Stimulated activated CD4-positive, alpha-beta T cell treated with anti-CD3 and anti-CD28 coated beads, Interleukin-2, amount 100 ng/mL, for 24 hours (primary cell): Measurements from ENCODE around the gene CARD11.
A peak's percentile ranks its signal among the peaks of the same experiment; 100 is the strongest.

Experiments used
- DNase-seq, 2 donors: peaks; one replicate each; pipeline ENCODE4 v3.0.0-alpha.2; 2020

CARD11 gene

DNA sequence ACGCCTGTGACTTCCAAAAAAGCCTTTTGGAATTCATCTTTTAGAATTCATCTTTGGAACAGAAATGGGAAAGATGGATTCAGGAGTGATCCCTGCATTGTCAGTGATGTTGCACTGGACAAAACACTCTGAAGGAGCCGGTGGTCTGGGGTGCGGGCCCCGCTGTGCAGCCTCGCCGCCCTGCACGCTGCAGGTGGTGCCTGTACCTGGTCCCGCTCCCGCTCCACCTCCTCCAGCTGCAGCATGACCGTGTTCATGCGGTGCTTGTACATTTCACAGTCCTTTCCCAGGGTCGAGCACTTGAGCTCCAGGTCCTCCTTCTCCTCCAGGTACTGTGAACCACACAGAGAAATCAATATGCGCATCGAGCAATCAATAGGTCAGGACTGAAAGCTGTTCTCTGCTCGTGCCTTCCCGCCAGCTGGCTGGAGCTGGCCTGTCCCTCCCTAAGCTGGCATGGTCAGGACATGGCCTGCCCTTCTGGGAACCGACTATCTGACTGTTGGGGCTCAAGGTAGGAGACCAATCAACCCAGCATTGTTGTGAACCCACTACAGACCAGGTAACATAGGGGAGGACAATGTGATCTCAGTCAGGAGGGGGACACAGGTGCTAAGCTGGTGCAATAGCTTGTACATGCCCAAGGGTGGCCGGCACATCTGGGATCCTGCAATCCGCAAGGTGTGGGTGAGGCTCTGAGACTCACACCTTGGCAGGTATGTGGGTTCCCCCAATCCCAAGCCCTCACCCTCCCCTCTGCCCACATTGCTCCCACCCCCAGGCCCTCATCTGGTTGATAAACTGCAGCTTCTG is 105.8 kb downstream of the CARD11 start:
- DNase-seq = no peak

DNA sequence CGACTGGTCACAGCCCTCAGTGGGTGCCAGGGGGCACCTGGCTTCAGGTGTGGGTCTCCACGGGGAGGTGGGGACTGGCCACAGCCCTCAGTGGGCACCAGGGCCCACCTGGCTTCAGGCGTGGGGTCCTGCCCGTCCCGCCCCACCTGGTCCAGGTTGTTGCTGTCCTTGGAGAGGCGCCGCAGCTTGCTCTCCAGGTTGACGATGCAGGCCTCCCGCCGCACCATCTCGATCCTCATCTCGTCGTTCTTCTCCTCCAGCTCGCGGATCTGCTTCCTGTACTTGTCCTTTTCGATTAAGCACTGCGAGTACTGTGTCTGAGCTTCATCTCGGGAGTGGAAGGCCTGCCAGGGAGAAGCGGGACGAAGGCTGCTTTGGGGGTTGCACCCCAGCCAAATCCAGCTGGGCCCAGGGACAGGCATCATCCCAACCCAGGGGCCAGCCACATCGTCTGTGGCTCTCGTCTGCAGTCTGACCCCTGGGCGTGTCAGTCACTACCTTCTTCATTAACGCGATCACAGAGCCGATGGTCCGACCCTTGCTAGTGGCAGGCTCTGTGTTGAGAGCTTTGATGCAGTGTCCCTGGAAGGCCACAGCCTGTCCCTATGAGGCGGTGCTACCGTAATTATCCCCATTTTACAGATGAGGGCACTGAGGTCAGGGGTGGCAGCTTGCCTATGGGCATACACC is 106.6 kb downstream of the CARD11 start:
- no peak for DNase-seq

DNA sequence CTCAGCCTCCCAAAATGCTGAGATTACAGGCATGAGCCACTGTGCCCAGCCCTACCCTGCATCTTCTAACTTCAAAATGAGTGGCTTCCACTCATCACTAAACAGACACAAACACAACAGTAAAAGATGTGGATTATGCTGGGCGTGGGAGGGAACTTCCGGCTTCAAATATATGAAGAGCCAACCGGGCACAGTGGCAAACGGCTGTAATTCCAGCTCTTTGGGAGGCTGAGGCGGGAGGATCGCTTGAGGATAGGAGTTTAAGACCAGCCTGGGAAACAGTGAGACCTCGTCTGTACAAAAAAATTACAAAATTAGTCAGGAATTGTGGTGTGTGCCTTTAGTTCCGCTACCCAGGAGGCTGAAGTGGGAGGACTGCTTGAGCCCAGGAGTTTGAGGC is 107.4 kb downstream of the CARD11 start:
- no peak for DNase-seq

DNA sequence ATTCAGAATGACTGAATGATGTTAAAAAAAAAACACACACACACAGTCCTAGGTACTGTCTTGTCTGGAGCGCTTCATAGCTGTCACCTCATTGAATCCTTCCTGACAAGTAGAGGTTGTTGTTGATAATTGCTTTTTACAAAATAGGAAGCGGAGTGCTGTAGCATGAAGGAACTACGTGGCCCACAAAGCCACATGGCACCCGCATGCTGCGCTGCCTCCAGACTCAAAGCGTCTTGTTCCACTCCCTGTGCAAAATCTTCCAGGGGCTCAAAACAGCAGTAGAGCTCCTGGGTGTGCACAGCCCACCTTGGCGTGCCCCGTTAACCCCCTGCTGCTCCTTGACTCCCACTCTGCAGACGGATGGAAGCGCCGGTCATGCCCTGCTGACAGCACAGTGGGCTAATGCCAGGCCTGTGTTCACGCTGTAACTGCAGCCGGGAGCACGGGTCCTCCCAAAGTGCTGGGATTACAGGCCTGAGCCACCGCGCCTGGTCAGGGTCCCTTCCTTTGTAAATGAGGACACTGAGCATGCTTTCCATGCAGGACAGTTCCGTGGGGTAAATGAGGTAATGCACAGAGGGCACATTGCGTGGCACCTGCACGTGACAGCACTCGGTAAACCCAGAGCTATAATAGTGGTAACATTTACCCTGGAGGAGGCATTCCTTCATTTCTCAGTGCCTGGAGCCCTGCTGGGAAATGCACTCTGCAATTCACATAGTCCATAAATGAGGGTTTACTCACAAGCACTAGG is 108.5 kb downstream of the CARD11 start:
- no peak for DNase-seq

DNA sequence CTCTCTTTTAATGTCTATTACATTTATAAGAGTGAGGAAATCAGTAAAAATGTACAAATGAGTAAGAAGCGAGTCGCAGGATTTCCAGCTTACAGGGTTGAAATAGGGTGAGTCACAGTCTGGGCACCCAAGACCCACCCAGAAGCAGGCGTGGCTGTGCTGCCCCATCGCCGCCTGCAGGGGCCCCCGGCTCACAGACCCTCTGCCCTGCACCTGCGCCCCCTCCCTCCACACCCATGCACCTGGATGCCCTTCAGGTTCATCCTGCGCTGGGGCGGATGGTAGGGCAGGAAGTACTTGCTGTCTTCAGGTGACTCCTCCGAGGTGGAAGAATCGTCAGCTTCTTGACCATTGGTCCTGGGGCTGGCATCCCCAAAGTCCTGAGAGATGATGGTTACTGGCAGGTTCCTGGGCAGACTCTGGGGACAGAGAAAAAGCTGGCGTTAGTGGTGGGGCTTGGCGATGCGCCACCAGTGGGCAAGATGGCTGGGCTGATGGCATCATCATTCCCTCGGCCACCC is 109.4 kb downstream of the CARD11 start:
- peak; percentile 33 to 39 for DNase-seq

DNA sequence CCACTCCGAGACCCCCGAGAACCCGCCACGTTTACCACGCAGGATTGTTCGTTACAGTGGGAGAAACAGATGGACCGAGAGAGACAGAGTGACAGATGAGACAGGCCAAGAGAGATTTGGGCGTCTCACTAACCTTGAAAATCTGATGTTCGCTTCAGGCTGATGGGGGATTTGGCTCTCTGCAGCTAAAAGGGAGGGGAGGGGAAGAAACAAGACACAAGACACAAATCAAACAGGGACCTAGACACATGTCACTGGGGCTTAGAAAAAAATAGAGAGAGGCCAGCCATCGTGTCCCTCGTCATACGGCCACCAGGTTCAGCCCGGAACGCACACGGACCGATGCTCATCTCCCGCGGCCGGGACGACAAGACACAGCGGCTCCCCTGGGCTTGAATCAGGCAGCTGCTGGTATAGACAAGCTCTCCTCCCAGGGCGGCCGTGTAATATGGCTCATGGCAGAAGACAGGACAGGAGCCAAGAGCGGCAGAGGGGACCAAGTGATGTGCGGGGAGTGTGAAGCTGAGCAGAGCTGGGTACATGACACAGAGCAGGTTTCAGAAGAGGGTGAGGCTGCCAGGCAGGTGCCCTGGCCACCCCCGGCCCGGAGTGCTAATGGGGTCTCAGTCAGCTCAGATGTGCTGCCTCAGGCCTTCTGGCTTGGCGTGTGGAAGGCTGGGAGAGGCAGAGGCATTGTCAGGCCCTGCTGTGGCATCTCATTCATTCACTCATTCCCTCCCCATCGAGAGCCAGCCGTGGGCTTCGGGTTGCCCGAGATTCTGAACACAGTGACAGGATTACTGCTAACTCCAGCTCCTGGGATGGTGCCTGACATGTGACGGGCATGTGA is 111.0 kb downstream of the CARD11 start:
- DNase-seq = no peak

DNA sequence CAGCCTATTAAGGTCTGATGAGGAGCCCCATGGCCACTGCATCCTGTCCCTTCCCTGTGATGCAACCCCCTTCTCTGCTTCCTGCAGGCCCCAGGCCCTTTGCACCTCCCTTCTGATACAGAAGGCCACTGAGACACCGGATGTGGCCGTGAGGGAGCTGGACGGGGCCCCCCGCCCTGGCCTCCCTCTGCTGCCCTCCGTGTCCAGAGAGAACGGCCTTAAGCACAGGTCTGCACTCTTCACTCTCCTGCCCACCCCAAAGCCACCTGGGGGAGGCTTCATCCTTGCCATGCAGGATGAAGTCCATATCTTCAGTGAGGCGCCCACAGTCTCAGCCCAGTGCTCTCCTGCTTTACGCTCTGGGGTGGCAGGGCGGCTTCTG is 112.6 kb downstream of the CARD11 start:
- no peak for DNase-seq

DNA sequence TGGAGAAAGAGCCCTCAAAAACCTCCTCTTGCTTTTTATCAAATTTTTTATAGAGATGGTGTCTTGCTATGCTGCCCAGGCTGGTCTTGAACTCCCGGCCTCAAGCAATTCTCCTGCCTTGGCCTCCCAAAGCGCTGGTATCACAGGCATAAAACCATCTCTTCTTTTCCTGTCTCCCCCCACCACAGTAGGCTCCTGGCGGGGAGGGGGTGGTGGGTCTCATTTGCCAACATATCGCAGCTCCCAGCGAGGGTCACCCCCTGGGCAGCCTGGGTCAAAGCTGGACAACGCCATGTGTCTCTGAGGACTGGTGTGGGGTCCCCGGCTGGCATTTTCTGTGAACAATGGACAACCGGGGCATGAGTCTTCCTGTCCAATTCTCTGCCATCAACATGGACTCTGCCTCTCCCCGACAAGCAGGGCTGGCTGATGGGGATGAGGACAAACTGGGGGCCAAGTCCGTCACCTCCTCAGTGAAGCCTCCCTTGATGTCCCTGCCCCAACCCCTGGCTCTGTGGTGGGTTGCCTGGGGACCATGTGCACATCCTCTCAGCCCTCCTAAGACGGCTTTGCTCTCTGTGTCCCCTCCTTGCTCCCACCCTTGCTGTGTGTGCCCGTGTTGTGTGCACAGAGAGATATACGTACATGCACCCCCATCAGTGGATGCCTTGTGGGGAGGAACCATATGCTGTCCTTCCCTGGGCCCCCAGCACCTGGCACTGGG is 113.2 kb downstream of the CARD11 start:
- DNase-seq = no peak

DNA sequence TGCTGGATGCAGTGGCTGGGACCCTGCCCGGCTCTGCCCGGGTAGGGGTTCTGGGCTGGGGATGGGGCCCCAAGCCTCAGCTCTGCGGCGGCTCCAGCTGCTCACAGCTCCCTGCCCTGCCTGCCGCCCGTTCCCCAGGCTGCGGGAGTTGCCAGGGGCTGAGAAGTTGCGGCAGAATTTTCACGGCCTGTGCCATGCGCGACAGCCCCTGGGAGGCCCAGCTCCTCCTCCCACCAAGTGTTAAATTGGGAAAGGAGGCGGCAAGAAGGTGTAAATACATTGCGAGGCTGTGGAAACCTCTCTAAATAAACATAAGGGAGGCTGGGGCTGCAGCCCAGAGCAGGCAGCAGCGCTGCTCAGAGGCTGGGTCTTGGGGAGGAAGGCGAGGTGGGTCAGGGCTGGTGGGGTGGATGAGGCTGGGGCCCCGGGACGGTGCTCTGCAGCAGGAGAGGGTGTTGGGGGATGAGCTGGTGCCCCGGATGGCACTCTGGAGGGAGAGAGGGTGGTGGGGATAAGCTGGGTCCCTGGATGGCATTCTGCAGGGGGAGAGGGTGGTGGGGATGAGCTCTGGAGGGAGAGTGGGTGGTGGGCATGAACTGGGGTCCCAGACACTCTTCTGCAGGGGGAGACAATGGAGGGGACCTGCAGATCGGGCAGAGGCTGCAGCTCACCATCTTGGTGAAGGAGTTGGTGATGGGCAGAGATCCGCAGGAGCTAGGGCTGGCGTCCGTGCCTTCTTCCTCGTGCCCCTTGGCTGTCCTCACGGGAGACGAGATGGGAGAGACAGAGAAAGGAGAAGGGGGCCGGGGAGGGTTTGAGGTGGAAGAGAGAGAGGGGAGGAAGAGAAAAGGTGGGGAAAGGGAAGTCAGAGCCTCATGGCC is 114.1 kb downstream of the CARD11 start:
- DNase-seq = no peak

DNA sequence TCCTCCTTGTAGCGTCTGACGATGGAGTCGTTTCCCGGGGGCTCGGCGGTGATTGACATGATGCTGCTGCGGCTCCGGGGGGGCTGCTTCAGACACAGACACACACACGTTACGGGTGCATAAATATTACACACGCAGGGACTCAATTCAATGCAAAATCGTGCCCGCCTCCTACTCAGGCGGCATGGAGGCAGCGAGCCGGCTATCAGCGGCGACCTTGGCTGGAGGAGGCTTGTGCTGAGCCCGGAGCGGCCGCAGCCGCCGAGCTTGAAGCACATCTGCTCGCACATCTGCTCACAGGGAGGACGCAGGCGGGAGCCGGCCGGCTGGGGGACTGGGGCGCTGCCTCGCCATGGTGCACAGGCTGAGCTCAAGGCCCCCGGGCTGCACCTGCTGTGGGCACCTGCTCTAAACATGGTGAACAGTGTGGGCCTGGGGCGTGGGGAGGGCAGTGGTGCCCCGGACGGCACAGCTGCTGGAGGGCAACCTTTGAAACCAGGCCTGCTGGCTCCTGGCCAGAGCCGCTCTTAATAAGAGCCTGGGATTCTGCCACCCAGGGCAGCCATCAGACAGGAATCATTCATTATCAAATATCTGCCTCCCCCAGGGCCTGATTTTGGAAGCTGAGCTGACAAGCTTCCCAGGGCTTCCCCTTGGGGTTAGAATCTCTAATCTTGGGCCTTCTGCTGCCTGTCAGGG is 114.9 kb downstream of the CARD11 start:
- DNase-seq = no peak

DNA sequence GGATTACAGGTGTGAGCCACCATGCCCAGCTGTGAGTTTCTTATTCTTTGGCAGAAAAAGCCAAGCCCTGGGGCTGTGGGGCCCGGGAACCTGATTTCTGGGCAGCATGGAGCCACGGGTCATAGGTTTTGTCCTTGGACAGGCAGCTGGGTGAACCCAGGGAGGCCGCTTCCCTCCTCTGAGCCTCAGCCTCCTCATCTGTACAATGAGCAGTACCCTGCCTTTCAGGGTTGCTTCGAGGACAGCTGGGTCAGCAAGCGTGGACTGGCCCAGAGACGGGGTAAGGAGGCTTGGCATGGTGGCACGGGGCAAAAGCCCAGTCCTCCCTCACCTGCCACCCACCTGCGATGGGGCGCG is 115.4 kb downstream of the CARD11 start:
- no peak for DNase-seq

DNA sequence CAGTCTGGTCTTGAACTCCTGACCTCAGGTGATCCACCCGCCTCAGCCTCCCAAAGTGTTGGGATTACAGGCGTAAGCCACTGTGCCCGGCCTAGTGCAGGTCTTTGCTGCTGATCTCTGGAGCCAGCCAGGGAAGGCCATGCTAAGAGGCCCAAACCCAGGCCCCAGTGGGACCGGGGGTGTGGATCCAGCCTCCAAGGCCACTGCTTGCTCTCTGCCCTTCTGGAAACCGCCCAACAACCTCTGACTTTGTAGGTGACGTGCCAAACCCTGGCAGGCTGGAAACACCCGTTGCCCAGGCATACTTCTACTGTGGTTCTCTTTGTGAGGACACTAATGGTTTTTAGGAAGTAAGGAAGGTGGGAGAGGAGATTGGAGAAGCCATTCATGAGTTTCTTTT is 116.1 kb downstream of the CARD11 start:
- DNase-seq = no peak

DNA sequence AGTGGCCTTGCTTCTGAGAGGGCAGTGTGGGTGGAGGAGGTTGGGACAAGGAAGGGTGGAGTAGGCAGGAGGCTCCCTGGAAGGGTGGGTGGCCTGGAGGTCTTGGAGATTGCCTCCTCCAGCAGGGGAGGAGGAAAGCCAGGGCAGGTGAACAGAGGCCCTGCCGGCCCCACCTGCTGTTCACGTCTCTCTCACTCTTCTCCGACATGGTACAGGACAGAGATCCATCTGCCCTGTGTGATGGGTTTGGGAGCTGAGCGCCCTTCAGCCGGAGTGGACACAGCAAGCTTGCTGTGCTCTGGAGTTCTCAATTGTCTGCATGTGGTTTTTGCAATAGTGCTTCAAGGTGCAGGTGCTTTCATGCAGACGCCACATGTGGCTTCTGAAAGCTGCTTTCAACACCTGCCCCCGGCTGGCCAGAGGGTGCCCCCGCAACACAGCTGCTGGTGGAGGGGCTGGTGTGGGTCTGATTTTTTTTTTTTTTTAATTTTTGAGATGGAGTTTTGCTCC is 116.7 kb downstream of the CARD11 start:
- no peak for DNase-seq

DNA sequence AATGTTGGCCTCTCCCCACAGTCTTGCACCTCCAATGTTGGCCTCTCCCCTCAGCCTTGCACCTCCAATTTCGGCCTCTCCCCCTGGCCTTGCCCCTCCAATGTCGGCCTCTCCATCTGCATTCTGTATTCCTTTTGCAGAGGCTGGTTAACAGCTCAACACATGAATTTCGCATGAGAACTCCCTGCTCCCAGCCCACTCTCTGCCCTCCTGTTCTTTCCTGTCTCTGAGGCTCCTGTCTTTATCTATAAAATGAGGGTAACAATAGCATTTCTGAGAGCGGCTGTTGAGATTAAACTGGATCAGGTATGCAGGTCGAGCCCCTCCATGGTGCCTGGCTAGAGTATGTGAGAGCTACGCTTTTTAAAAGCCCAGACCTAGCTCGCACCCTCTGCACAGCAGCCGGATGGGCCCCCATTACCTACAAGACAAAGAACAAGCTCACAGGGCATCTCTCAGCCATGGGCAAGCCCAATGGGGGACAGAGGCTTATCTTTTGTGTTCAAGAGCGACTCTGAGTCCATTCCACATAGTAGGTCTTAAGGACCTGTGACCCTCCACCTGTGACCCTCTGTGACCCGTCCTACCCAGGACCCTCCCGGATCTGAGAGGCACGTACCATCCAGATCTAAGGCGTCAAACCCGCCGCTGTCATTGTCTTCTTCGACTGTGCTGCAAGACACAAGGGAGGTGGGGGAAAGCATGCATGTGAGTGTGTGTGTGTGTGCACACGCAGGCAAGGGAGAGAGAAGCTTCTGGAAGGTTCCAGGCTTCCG is 117.4 kb downstream of the CARD11 start:
- DNase-seq = no peak

DNA sequence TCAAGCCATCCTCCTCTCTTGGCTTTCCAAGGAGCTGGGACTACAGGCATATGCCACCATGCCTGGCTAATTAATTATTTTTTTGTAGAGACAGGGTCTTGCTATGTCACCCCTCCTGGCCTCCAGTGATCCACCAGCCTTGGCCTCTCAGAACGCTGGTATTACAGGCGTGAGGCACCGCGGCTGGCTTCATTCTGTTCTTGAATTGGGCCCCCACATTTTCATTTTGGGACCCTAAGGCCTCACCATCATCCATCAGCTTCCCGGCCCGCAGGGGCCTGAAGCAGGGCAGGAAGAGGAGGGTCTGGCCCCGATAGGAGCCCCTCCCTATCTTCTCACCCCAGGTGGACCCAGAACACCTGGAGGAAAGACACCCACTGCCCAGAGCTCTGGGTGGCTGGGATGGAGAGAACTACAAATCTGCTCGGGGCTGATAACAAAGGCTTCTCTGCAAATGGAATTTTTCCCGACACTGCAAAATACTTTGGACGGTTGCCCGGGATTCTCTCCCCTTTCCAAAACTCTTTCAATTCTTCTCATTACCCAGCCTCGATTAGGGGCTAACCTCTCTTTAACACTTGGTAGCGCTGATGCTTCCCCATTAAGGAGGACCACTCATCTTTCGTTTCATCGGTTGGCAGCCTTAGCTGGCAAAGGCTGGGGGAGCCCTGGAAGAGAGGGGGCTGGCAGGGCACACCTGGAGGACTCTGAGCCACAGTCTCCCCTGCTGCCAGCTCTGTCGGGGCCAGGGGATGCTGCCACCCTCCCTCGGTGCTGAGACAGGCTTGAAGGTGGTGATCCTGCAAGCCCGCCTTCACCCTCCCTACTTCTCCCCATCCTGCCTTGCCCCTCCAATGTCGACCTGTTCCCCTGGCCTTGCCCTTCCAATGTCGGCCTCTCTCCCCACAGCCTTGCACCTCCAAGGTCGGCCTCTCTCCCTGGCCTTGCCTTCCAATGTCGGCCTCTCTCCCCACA is 118.5 kb downstream of the CARD11 start:
- no peak for DNase-seq

DNA sequence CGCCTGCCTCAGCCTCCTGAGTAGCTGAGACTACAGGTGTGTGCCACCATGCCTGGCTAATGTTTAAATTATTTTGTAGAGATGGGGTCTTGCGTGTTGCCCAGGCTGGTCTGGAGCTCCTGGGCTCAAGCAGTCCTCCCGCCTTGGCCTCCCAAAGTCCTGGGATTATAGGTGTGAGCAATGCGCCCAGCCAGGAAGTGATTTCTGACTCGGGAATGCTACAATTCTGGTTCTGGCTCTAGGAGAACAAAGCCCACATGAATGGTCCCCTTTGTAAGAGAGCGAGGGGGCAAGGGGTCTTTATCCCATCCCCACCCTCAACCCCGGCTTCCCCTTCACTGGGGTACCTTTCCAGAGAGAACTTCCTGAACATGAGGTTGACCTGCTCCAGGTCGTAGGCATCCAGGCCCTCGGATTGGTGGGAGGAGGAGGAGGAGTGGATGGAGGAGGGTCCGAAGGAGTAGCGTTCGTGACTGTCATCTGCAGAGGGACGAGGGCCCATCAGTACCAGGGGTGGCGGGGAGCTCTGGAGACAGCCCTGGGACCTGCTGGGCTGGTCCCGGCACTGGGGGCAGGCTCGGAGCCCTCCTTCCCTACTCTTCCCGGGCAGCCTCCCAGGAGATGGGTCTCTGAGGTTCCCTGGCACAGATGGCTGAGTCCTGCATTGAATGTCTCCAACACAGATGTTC is 119.6 kb downstream of the CARD11 start:
- no peak for DNase-seq

DNA sequence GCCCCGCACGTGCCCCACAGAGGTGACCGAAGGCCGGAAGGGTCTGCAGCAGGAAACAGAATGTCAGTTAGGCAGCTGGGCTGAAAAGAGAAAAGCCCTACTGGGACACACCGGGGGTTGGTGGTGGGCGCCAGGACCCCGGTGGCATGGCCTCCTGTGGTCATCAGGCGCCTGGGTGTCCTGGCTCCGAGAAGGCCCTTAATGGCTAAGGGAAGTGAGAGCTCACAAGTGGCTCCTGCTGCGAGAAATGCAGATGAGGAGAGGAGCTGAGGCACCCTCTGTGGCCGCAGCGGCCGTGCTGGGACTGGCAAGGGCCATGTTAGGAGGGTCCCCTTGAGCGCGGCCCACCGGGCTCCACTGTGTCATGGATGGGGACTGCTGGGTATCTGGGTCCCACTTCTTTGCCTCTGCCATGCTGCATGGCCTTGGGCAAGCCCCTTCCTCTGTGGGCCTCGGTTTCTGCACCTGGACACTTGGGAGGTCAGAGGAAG is 120.3 kb downstream of the CARD11 start:
- no peak for DNase-seq
